HG03442 (cell line): ENCODE results near the gene ADPGK.
A peak's percentile ranks its signal among the peaks of the same experiment; 100 is the strongest.

ENCODE experiments used
- ATAC-seq: cut with Tn5 transposase; IDR thresholded peaks from one replicate; pipeline ENCODE4 v1.9.1; 2021; ENCODE audit warnings: mild to moderate bottlenecking, moderate library complexity; ENCODE audit not compliant: unreplicated experiment

Gene ADPGK

DNA sequence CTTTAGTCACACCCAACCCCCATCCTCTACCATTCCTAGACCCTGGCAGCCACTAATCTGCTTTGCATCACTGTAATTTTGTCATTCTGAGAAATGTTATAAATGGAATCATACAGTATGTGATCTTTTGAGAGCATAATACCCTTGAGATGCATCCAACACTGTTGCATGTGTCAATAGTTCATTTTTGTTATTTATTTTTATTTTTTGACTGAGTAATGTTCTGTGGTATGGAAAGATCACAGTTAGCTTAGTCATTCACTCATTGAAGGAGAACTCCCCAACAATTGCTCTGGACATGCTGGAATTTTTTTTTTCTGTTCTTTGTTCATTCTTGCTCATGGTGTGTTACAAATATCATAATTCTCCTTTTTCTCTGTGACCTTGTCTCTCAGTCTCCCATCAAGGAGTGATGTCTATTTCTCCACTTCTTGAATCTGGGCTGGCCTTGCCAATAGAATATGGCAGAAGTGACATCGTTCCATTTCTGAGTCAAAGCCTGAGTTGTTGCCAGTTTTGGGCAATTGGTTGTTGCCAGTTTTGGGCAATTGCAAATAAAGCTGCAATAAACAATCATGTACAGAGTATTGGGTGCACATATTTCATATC is 6.8 kb upstream of the ADPGK start:
- ATAC-seq: no peak

DNA sequence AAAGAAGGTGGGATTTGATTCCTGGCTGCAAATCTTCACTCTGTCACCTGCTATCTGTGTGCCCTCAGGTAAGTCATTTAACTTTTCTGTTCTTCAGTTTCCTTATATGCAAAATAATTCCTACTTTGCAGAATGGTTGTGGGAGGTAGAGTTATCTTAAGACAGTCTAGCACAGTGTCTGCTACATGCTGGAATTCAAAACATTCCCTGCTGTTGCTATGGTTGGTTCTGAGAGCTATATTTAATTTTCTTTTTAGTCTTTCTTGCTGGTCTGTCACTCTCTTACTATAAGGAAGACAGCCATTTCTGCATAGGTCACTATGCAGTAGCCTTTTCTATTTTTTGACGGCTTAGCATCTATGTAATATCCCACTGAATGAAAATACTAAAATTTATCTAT is 4.0 kb upstream of the ADPGK start:
- no peak for ATAC-seq

DNA sequence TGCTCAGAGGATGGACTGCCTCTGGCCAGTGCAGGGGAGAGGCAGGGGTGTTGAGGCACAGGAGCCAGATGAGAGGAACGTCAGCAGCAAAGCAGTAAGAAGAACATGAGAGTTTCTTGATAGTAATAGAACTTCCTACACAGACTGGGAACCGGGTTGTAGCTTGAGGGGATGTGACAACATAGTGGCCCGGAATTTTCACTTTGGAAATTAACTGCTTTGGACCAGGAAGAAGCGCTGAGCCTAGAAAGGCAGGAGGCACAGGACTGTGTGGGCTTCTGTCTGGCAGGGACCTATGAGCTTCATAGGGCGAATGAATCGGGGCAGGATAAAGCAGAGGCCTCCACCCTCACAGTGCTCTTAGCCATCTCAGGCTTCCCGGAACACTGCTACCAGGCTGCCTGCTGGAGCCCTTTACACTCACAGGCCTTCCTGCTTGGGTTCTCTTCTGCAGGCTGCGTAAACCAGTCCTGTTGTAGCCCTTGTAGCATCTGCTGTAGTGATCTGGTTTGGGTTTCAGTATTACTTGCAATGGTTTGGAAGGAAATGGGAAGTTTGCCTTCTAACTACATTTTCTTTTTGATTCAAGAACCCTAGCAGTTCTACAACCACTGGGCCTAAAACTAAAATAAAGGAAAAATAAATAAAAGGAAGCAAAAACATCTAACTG is 3.3 kb upstream of the ADPGK start:
- no peak for ATAC-seq

DNA sequence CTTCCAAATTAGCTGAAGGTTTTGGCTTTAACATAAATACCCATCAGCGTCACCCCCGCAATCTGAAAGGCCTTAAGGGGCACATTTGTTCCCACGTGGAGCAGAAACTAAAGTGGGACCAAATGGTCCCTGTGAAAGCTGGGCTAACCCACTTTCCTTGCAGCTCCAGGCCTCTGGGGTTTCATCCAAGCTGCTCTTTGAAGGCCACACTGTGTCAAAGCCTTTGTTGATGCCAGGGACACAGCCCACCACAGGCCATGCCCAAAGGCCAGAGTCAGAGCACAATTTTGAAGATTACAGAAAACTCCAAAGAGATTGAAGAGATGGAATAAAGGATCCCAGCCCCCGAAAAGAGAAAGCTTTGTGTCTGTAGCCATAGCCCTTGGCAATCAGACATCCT is 2.7 kb upstream of the ADPGK start:
- ATAC-seq: no peak

DNA sequence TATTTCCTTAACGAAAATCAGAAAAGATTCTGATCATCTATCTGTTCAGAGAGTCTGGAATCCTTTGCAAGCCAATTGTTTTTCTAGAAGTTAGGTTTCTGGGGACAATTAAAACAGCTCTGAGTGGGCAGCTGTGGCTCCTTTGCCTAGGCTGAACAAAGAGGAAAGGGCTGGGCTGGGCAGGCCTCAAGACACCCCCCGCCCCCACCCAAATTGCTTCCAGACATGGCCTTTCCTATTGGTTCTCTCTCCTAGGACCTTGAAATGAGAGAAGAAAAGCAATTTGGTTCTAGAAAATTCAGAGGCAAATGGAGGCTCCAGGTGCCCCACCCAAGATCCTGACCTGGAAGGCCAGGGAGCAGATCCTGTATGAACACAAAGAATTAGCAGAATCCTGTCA is 2.3 kb upstream of the ADPGK start:
- ATAC-seq: no peak

- ATAC-seq: no peak
These were observed 1.9 kb upstream of the ADPGK start for GRCh38 chr15:72785432-72785831.

DNA sequence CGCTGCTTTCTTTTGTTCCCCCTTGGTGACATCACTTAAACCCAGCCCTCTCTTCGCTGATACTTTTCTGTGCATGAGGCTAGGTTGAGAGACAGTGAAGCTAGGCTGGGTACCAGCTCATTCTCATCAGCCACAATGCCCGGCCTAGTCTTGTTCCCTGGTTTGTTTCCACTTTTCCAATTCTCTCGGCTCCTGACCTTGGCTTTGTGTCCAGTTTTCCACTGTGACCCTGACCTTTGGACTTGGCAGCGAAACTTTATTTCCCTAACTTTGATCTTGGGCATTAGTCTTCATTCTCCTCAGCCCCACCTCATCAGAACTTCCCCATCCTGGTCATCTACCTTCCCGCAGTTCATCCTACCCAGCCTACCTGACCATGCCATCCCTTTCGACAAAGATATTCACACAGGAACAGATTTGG is 908 bp upstream of the ADPGK start:
- ATAC-seq: no peak

DNA sequence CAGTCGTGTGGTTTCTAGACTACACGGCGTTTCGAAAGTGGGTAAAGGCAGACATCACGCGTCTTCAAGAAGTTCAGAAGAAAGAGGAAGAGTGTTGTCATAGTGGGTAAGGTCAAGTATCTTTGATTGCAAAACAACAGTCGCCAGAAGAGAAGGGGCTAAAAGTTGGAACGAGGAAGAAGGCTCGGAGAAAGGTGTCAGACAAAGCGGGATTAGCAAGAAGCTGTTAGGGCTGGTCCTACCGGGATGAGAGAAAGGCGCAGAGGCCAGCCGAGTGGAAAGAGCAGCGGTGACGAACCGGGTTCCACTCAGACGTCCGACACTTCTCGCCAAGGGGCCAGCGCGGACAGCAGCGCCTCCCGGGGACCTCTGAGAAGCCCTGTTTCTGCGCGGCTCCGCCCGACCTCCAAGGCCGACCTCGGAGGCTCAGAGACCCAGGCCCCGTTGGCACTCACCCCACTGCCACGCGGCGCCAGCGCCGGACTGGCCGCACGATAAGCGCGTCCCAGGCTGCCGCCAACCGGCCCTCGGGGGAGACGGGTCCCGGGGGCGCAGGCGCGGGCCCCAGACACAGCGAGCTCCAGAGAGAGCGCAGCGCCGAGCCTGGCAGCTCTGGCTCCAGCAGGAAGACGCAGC is 436 bp downstream of the ADPGK start:
- peak; percentile 40 for ATAC-seq

- ATAC-seq: no peak
These were observed 1.1 kb downstream of the ADPGK start for GRCh38 chr15:72782274-72783003.

- no peak for ATAC-seq
These were observed 1.9 kb downstream of the ADPGK start for GRCh38 chr15:72781631-72782030.

DNA sequence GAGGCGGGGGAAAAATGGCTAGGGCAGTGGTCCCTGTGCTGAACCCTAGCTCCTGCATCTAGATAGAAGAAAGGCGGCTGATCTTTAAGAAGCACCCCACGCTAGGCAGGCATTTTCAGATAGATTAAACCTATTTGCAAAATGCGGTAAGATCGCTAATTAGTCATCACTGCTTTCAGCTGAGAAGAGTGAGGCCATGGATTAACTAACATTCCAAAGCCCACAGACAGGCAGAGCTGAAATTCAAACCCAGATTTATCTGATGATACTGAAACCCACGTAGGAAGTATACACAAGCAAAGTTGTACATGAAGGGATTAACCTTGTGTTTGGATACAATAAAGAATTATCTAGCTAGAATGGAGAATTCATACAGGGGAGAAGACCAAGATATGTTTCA is 4.8 kb downstream of the ADPGK start:
- no peak for ATAC-seq

DNA sequence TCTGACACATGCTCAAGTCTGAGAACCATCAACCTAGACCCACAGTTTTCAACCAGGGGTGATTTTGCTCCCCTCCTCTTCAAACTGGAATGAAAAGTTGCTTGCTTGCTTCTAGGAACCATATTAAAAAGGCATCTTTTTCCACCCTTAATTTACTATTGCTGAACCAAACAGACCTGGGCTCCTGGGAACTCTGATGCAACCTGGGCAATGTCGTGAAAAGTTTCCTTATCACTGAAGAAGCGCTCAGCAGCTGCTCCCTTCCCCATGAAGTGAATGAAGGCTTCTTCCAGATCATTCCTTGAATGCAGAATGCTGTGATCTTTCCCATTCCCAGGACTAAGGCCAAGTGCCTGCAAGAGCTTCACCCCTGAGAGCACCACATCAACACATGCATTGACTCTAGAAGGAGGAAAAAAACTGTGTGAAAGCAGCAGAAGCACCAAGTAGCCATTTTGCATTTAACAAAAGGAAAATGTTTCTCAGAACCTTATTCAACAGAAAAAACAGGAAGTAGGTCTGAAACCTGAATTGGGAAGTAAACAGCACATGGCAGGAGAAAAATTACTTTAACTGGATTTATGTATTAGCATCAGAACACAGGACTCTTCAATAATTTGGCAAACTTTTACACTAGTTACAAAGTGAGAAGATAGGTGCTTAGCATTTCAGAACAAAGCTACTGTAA is 8.7 kb downstream of the ADPGK start:
- ATAC-seq: no peak

GRCh38 chr15:72771329-72771725 is 12.2 kb downstream of the ADPGK start:
- ATAC-seq: no peak

- ATAC-seq: no peak
These were observed 12.8 kb downstream of the ADPGK start for GRCh38 chr15:72770673-72771328.

GRCh38 chr15:72766780-72767179 is 16.8 kb downstream of the ADPGK start:
- ATAC-seq: no peak

- no peak for ATAC-seq
These were observed 17.5 kb downstream of the ADPGK start for GRCh38 chr15:72766025-72766424.

DNA sequence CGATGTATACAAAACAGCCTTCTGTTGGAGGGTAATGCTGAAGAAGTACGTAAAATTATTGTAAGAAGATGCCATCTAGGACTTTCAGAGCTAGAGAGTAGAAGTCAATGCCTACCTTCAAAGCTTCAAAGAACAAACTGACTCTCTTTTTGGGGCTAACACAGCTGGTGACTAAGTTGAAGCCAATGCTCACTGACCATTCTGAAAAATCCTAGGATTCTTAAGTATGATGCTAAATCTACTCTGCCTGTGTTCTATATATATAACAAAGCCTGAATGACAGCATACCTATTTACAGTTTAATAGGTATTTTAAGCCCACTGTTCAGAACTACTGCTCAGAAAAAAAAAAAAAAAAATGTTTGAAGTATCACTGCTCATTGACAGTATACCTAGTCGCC is 18.9 kb downstream of the ADPGK start:
- no peak for ATAC-seq

DNA sequence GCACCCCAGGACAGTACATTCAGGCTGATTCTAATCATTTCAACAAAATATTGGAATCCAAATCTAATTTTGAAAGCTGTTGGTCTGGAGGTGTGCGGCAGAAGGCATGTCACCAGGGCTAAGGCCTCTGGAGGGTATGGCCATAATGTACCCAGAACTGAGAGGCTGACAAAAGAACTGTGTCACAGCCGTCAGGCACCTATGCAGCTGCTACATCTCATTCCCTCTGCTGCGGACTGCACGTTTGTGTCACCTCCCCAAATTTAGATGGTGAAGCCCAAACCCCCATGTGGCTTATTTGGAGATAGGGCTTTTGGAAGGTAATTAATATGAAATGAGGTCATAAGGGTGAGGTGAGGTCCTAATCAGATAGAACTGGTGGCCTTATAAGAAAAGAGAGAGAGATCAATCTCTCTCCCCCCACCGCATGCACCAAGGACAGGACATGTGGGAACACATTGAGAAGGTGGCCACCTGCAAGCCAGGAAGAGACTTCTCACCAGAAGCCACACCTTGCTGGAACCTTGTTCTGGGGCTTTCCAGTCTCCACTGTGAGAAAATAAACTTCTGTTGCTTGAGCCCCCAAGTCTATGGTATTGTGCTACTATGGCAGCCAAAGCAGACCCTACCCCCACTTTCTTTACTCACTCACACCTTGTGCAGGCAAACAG is 22.8 kb downstream of the ADPGK start:
- no peak for ATAC-seq

- ATAC-seq: no peak
These were observed 25.4 kb downstream of the ADPGK start for GRCh38 chr15:72758182-72758581.

GRCh38 chr15:72754096-72754495 is 29.5 kb downstream of the ADPGK start:
- no peak for ATAC-seq
